Lung (tissue), 12 donors: ENCODE results near the gene MAPK4. TPM values are rescaled to one million over a fixed set of nuclear protein-coding genes. Genes with fewer than 3 reads are reported as not detected.
"Not testable (repeated sequence)": the region's sequence is repeated elsewhere in the genome, so short reads cannot be mapped to it uniquely, and the experiment has no call there.

Experiments
- ATAC-seq: fragments of 200-7000 bp; cut with Tn5 transposase; one replicate; pipeline ENCODE4 v1.9.1; 2020; ENCODE audit warnings: moderate number of reproducible peaks; ENCODE audit not compliant: insufficient read depth, low FRiP score
- DNase-seq, 3 donors: peaks; one replicate each; pipeline ENCODE4 v3.0.0-alpha.2; 2013 to 2017
- H3K27ac ChIP-seq, 2 donors: one replicate each; pipeline ENCODE4 v1.5.1; 2013; ENCODE audit warnings: mild to moderate bottlenecking in 2 of 2, moderate library complexity in 2 of 2, control low read depth in 1 of 2, inconsistent platforms in 1 of 2, low read depth in 1 of 2, low read length in 1 of 2
- H3K27me3 ChIP-seq, 3 donors: one replicate each; pipeline ENCODE4 v1.5.1; 2013; ENCODE audit warnings: low read length in 2 of 3; ENCODE audit not compliant: control insufficient read depth in 3 of 3, insufficient read depth in 3 of 3
- H3K36me3 ChIP-seq, 4 donors: one replicate each; pipeline ENCODE4 v1.5.1; 2013; ENCODE audit warnings: low read length in 4 of 4, mild to moderate bottlenecking in 1 of 4, moderate library complexity in 1 of 4; ENCODE audit not compliant: control insufficient read depth in 4 of 4, insufficient read depth in 4 of 4
- H3K4me1 ChIP-seq, 5 donors: one replicate each; pipeline ENCODE4 v1.5.1; 2013; ENCODE audit warnings: low read length in 5 of 5, mild to moderate bottlenecking in 2 of 5, moderate library complexity in 1 of 5; ENCODE audit not compliant: control insufficient read depth in 5 of 5, insufficient read depth in 5 of 5
- H3K4me3 ChIP-seq: one replicate; pipeline ENCODE4 v1.5.1; 2013; ENCODE audit warnings: mild to moderate bottlenecking, control low read depth, moderate library complexity
- H3K9ac ChIP-seq, 2 donors: one replicate each; pipeline ENCODE4 v1.5.1; 2013; ENCODE audit warnings: low read length in 2 of 2, control low read depth in 1 of 2; ENCODE audit not compliant: insufficient read depth in 1 of 2
- H3K9me3 ChIP-seq, 4 donors: one replicate each; pipeline ENCODE4 v1.5.1; 2013; ENCODE audit warnings: low read length in 3 of 4, mild to moderate bottlenecking in 1 of 4, moderate library complexity in 1 of 4; ENCODE audit not compliant: control insufficient read depth in 4 of 4, insufficient read depth in 3 of 4
- CTCF ChIP-seq: IDR thresholded peaks from 2 replicates; pipeline ENCODE4 v1.5.1; 2012; ENCODE audit warnings: mild to moderate bottlenecking; ENCODE audit errors: control extremely low read depth, extremely low read depth
- WGBS, 2 donors: extraction: QIAGEN DNeasy Blood & Tissue Kit; methylation state at CpG; one replicate each; pipeline ENCODE4 v1.1.7; 2013; 5-methylcytosine and 5-hydroxymethylcytosine counted together
- polyA plus RNA-seq, 2 donors: library from polyadenylated mRNA; stranded (reverse); fragments of 200-250 nt; gene quantifications; one replicate each; pipeline ENCODE4 v1.2.1, GENCODE V29; 2013
- total RNA-seq, 2 donors: library from RNA; depleted of rRNA in 1 of 2; stranded (reverse); fragments of >200 nt in 1 of 2; gene quantifications; one replicate each; pipeline ENCODE4 v1.2.1, GENCODE V29; 2014 to 2021
- donor health status: control.
- donor health status: control.
- donor health status: Bipolar disorder and iron deficiency.
- donor health status: healthy.
- donor health status: DM: yes; HTN: yes; CAD: no.

MAPK4 gene
- total and polyA plus RNA-seq, 4 donors, result 1.8 to 10.7 (median 3.9) TPM

DNA sequence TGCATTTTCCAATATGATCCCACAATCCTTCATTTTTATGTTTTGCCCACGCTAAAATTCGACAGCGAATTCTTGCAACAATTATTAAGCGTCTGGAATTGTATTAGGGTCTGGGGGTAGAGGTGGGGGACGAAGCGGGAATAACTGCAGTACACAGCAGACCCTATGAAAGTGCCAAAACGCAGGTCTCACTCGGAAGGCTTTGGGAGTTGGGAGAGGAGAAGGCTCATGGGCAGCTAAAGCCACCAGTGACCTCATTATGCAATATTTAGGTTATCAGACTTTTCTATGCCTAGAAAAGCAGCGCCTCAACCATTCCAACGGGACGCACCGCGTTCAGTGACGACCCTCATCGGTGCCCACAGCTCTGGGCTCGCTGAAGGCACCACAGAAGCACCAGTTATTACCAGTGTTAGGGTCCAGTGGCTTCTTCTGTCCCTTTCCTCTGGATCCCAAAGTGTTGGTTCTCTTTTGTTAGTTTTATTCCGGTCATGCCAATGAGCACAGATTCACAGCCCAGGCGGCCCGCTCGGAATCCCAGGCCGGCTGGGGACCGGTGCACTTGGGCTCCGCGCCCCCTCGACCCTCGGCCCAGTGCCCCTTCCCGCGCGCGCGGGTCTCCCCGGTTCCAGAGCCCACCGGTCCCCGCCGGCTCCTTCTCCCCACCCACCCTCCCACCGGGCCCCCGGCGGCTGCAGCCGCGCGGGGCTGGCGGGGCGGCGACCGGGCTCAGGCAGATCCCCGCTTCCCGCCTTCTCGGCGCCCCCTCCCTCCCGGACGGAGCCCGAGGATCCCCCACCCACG, 737 bp upstream of the MAPK4 start:
- peaks cover 0 to 7% (median 0%) of the 10 kb centered on the region in 4 donors for H3K9me3 ChIP-seq
- 13% methylated on average over 43 to 53 of the region's 53 CpGs for WGBS, 2 donors
- H3K4me1 ChIP-seq, result peaks cover 0 to 11% (median 6%) of the 10 kb centered on the region in 5 donors
- ATAC-seq, result no peak
- H3K36me3 ChIP-seq, result no peaks in the 10 kb centered on the region
- no peak for TF ChIP-seq CTCF
- H3K4me3 ChIP-seq, result peak overlapping the region; percentile 24
- H3K9ac ChIP-seq, result no peak overlapping the region
- peak in 1 of 3 donors; percentile 9 for DNase-seq
- peak overlapping the region in 1 of 2 donors; percentile 72 for H3K27ac ChIP-seq
- peaks cover 0 to 36% (median 31%) of the 10 kb centered on the region in 3 donors for H3K27me3 ChIP-seq

DNA sequence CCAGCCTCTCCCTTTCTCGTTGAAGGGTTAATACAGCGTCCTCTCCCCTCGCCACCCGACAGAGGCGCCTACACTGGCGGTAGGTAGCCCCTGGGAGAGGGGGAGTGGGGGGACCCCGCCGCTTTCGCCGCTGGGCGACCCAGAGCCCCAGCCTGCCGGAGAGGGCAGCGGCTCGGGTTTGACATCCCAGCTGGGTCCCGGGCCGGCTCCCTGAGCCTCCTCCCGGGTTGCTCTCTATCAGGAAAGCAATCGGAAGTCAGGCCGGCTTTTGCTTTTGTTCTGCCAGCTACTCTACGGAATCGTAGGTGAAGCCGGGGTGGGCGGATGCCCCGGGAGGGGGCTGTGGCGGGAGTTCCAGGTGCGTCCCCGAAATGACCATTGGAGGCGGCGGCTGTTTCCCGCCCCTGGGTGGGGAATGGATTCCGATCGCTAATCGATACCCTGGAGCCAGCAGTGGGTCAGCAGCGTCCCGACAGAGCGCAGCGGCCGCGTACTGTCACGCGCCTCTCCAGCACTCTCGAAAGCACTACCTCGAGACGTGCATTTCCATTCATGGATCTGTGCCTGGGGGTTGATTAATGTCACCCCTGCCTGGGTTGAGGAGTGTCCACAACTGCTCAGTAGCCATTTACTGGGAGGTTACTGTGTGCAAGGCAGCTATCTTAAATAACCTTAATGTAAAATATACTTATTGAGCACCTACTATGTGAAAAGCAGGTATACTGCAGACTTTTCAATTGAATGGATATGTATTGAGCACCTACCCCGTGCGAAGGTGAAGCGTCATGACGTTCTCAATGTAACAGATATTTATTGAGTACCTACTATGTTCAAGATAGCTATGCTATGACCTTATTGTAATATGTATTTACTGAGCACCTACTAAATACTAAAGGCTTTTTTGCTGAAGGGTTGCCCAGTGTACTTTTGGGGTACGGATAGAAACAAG, 1.1 kb downstream of the MAPK4 start:
- ATAC-seq (no peak), DNase-seq (peak; percentile 1 to 27 (median 14))
- Histone ChIP-seq H3K9ac (peak overlapping the region in 1 of 2 donors; percentile 31), H3K27ac (peak overlapping the region in 1 of 2 donors; percentile 60), H3K4me1 (peaks cover 0 to 11% (median 6%) of the 10 kb centered on the region in 5 donors), H3K4me3 (peak overlapping the region; percentile 46), H3K27me3 (peaks cover 0 to 34% (median 31%) of the 10 kb centered on the region in 3 donors), H3K36me3 (no peaks in the 10 kb centered on the region), H3K9me3 (peaks cover 0 to 3% (median 0%) of the 10 kb centered on the region in 4 donors)
- TF ChIP-seq CTCF, result no peak
- 5 to 6% methylated on average over 48 to 49 of the region's 49 CpGs for WGBS, 2 donors

DNA sequence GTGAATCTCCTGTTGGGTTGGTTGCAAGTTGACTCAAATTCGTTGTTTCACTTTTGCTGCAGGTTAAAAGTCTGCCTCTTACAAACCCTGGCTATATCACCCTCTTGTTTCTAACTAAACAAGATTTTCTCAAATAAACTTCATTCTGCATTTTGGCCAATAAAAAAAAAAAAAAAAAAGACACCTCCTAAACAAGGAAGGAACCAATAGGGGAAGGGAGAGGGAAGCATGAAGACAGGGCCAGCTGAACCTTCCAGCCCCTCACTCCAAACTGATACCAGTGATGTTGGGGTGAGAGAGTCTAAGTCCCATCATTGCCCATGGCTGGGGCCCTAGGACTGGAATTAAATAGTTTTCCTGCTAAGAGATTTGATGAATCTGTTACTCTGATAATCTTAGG, 2.4 kb downstream of the MAPK4 start:
- Histone ChIP-seq H3K4me1 (peaks cover 0 to 11% (median 6%) of the 10 kb centered on the region in 5 donors), H3K27me3 (peaks cover 0 to 34% (median 28%) of the 10 kb centered on the region in 3 donors)
- not testable (repeated sequence) for H3K9ac ChIP-seq, H3K9me3 ChIP-seq, H3K4me3 ChIP-seq, DNase-seq, ATAC-seq, H3K27ac ChIP-seq, H3K36me3 ChIP-seq
- 70% methylated on average over 1 of the region's 1 CpG; no CpG with 5 or more reads in 1 of the 2 donors for WGBS, 2 donors

DNA sequence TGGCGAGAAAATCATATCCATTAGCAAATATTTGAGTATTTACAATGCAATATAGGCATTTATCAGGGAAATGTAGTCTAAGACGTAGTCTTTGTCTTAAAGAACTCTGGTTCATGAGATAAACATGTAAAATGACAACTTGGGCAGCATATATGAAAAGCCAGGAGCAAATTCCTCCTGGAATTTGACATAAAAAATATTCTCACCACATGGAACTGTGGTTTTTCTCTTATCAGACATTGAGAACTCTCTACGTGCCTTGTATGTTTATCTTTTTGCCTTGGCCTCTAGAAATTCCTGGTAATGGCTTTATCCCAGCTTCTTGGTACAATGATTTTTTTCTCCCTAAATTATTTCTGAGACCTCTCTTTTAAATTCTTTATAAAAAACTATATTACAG, 2.8 kb downstream of the MAPK4 start:
- Histone ChIP-seq H3K36me3 (no peaks in the 10 kb centered on the region), H3K27ac (no peak overlapping the region), H3K27me3 (peaks cover 0 to 34% (median 24%) of the 10 kb centered on the region in 3 donors), H3K4me1 (peaks cover 0 to 11% (median 6%) of the 10 kb centered on the region in 5 donors), H3K4me3 (no peak overlapping the region), H3K9ac (no peak overlapping the region), H3K9me3 (no peaks in the 10 kb centered on the region)
- no peak for TF ChIP-seq CTCF
- ATAC-seq, result no peak
- WGBS, 2 donors, result 55 to 77% methylated on average over 3 of the region's 3 CpGs
- DNase-seq, result peak in 1 of 3 donors; percentile 2
